ENCODE data around the gene ZNF583. TPM values are rescaled to one million over a fixed set of nuclear protein-coding genes. Genes with fewer than 3 reads are reported as not detected.

Gene ZNF583
- total RNA-seq, 4 donors from 2014 or later, result 4.9 to 10.0 (median 8.5) TPM

DNA sequence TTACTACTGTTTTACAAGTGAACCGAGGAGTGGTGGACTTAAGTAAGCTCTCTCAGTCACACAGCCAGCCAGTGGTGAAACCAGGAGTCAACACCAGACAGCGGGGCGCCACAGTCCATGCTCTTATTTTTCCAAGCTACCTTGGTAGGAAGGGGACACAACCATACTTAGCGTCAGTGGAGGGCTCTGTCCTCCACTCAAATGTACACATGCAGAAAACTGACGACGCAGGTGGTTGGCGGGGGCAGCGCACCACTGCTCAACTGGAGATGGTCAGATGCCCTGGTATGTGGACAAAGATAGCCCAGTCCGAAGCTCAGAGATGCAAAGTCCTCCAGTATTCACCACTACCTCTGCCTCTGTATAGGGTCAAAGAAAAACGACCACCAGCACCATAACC lies 72.0 kb downstream of the ZNF583 start:
- TF ChIP-seq, protein P1, sequence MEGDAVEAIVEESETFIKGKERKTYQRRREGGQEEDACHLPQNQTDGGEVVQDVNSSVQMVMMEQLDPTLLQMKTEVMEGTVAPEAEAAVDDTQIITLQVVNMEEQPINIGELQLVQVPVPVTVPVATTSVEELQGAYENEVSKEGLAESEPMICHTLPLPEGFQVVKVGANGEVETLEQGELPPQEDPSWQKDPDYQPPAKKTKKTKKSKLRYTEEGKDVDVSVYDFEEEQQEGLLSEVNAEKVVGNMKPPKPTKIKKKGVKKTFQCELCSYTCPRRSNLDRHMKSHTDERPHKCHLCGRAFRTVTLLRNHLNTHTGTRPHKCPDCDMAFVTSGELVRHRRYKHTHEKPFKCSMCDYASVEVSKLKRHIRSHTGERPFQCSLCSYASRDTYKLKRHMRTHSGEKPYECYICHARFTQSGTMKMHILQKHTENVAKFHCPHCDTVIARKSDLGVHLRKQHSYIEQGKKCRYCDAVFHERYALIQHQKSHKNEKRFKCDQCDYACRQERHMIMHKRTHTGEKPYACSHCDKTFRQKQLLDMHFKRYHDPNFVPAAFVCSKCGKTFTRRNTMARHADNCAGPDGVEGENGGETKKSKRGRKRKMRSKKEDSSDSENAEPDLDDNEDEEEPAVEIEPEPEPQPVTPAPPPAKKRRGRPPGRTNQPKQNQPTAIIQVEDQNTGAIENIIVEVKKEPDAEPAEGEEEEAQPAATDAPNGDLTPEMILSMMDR (IDR thresholded peaks at IDR 0.05; ENCODE audit: low read depth), result no peak

Other genes with a start within 250 kb of the ZNF583 start
- not detected for gene GALP, start 228.3 kb upstream of the ZNF583 start, total RNA-seq
- not detected for gene ZSCAN5B, start 206.5 kb upstream of the ZNF583 start, total RNA-seq
- gene ZSCAN5C, start 202.1 kb upstream of the ZNF583 start, total RNA-seq, result not detected
- 1 to 10 TPM in 1 of 4 donors, not detected in 3; 2.3 TPM for gene EDDM13, start 131.6 kb upstream of the ZNF583 start, total RNA-seq
- gene ZSCAN5A, start 89.5 kb upstream of the ZNF583 start, total RNA-seq, result 1 to 10 TPM; 5.9 to 10.0 (median 7.0) TPM
- 1 to 10 TPM; 2.4 to 3.8 (median 3.1) TPM for gene ZNF582, start 10.8 kb upstream of the ZNF583 start, total RNA-seq
- 1 to 10 TPM; 2.9 to 7.9 (median 3.7) TPM for gene ZNF667, start 73.0 kb downstream of the ZNF583 start, total RNA-seq
- gene ZNF471, start 103.5 kb downstream of the ZNF583 start, total RNA-seq, result 10 to 100 TPM in 1 of 4 donors, 1 to 10 TPM in 3; 3.7 to 10.4 (median 5.4) TPM
- 10 to 100 TPM in 1 of 4 donors, 1 to 10 TPM in 3; 8.1 to 10.6 (median 9.3) TPM for gene ZFP28, start 134.6 kb downstream of the ZNF583 start, total RNA-seq
- 1 to 10 TPM; 1.9 to 3.3 (median 2.8) TPM for gene ZNF470, start 163.1 kb downstream of the ZNF583 start, total RNA-seq
- gene ZNF71, start 191.0 kb downstream of the ZNF583 start, total RNA-seq, result 1 to 10 TPM; 5.1 to 9.0 (median 7.9) TPM
- gene SMIM17, start 238.8 kb downstream of the ZNF583 start, total RNA-seq, result not detected

Data from subcutaneous adipose tissue (tissue), 4 donors.